Measurements from ENCODE around the gene ADGRA1. TPM values are rescaled to one million over a fixed set of nuclear protein-coding genes. Genes with fewer than 3 reads are reported as not detected.

ADGRA1 gene
- total and polyA plus RNA-seq, 10 of the 15 experiments (the other 5 are each of a cell fraction or from before 2014, with no cell fraction given): not detected

- CTCF ChIA-PET: interaction anchor here (0.7 kb wide), 1 partner anchor 78 kb away, joined by 3 read pairs; no protein-coding TSS in a partner anchor
- H3K27me3 ChIP-seq (replicated peaks in 1 of 2; ENCODE audit: control insufficient read depth in 2 of 2, insufficient read depth in 2 of 2, low read length in 1 of 2): no peaks in the 10 kb centered on the region
- intact Hi-C loops (cut with micrococcal nuclease; ENCODE audit: unreplicated experiment) (no loop called here), in situ Hi-C loops (cut with MboI) (no loop called here)
- no peaks in the 10 kb centered on the region for H4K20me1 ChIP-seq (ENCODE audit: control insufficient read depth, insufficient read depth)
- no peak overlapping the region for H2AFZ ChIP-seq (ENCODE audit: control insufficient read depth, low read depth, low read length)
- TF ChIP-seq NBN (IDR thresholded peaks at IDR 0.05) (no peak), SMARCA5 (IDR thresholded peaks at IDR 0.05) (no peak), ZNF384 (IDR thresholded peaks at IDR 0.05; ENCODE audit: borderline replicate concordance, low read depth, low read length) (no peak), NR2C1 (IDR thresholded peaks at IDR 0.05) (no peak)
- TF ChIP-seq, protein P1, sequence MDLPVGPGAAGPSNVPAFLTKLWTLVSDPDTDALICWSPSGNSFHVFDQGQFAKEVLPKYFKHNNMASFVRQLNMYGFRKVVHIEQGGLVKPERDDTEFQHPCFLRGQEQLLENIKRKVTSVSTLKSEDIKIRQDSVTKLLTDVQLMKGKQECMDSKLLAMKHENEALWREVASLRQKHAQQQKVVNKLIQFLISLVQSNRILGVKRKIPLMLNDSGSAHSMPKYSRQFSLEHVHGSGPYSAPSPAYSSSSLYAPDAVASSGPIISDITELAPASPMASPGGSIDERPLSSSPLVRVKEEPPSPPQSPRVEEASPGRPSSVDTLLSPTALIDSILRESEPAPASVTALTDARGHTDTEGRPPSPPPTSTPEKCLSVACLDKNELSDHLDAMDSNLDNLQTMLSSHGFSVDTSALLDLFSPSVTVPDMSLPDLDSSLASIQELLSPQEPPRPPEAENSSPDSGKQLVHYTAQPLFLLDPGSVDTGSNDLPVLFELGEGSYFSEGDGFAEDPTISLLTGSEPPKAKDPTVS (IDR thresholded peaks at IDR 0.05; ENCODE audit: low read depth, low read length): no peak
- TF ChIP-seq, protein P2, sequence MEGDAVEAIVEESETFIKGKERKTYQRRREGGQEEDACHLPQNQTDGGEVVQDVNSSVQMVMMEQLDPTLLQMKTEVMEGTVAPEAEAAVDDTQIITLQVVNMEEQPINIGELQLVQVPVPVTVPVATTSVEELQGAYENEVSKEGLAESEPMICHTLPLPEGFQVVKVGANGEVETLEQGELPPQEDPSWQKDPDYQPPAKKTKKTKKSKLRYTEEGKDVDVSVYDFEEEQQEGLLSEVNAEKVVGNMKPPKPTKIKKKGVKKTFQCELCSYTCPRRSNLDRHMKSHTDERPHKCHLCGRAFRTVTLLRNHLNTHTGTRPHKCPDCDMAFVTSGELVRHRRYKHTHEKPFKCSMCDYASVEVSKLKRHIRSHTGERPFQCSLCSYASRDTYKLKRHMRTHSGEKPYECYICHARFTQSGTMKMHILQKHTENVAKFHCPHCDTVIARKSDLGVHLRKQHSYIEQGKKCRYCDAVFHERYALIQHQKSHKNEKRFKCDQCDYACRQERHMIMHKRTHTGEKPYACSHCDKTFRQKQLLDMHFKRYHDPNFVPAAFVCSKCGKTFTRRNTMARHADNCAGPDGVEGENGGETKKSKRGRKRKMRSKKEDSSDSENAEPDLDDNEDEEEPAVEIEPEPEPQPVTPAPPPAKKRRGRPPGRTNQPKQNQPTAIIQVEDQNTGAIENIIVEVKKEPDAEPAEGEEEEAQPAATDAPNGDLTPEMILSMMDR (IDR thresholded peaks at IDR 0.05 in 2 of 3, conservative IDR thresholded peaks at IDR 0.05 in 1 of 3; ENCODE audit: control insufficient read depth in 2 of 3, extremely low read depth in 1 of 3, insufficient read depth in 1 of 3, low read depth in 3 of 3, low read length in 3 of 3): no peak
- RAD21 ChIA-PET (ENCODE audit: unreplicated experiment): no interaction called here
- POLR2A ChIA-PET: no interaction called here
- no peak overlapping the region for H3K4me3 ChIP-seq
- no peak overlapping the region for H3K9ac ChIP-seq (ENCODE audit: control insufficient read depth, insufficient read depth, low read length)
- no TSS peak for BruUV-seq (replicated peaks)
- H3K4me2 ChIP-seq (ENCODE audit: control insufficient read depth, insufficient read depth): no peak overlapping the region
- DNase-seq (ENCODE audit: low read depth, low spot score): no peak
- H3K36me3 ChIP-seq (ENCODE audit: control insufficient read depth in 2 of 2, insufficient read depth in 2 of 2, low read length in 1 of 2): no peaks in the 10 kb centered on the region
- FAIRE-seq: no peak
- H3K9me3 ChIP-seq (replicated peaks; ENCODE audit: control insufficient read depth, insufficient read depth, low read length): no peaks in the 10 kb centered on the region; the same call in 2 of the 3 replicates
- H3K4me1 ChIP-seq (ENCODE audit: control insufficient read depth, insufficient read depth, low read length): no peaks in the 10 kb centered on the region
- ATAC-seq: no peak
- no peaks in the 10 kb centered on the region for H3K79me2 ChIP-seq (ENCODE audit: control insufficient read depth, insufficient read depth, low read length)
- SMC1A ChIA-PET (ENCODE audit: uncharacterized antibody, unreplicated experiment): no interaction called here
- H3K27ac ChIP-seq (ENCODE audit: control insufficient read depth, insufficient read depth): no peak overlapping the region
- WGBS (ENCODE audit: insufficient coverage, insufficient replicate concordance, low lambda C conversion rate, missing lambda C conversion rate): 64% methylated on average over 34 of the region's 34 CpGs
Observed at GRCh38 chr10:133072720-133073390, 14.9 kb upstream of the ADGRA1 start.
